WERI-Rb-1 (cell line): ENCODE measurements around the gene FBXO27.
"Not testable (repeated sequence)": the region's sequence is repeated elsewhere in the genome, so short reads cannot be mapped to it uniquely, and the experiment has no call there.

ENCODE experiments used
- DNase-seq: peaks from one replicate; pipeline ENCODE4 v3.0.0-alpha.2; 2020
- H3K27ac ChIP-seq: fragments of 250-450 bp; sonication (Bioruptor Pico); 2 replicates; pipeline ENCODE4 v1.5.1; 2020; ENCODE audit warnings: mild to moderate bottlenecking, moderate library complexity
- H3K27me3 ChIP-seq: fragments of 250-450 bp; sonication (Bioruptor Pico); 2 replicates; pipeline ENCODE4 v1.5.1; 2021; ENCODE audit warnings: mild to moderate bottlenecking, low read depth, moderate library complexity; ENCODE audit not compliant: insufficient read depth, severe bottlenecking
- H3K36me3 ChIP-seq: fragments of 250-450 bp; sonication (Bioruptor Pico); 2 replicates; pipeline ENCODE4 v1.5.1; 2020; ENCODE audit warnings: mild to moderate bottlenecking, moderate library complexity
- H3K4me3 ChIP-seq: 2 replicates; pipeline ENCODE4 v1.5.1; 2011; ENCODE audit warnings: low read depth, mild to moderate bottlenecking, control low read depth, low read length
- H3K9me3 ChIP-seq: fragments of 250-450 bp; sonication (Bioruptor Pico); 2 replicates; pipeline ENCODE4 v1.5.1; 2021; ENCODE audit warnings: mild to moderate bottlenecking, moderate library complexity; ENCODE audit not compliant: severe bottlenecking
- CTCF ChIP-seq: IDR thresholded peaks from 2 replicates; pipeline ENCODE4 v1.5.1; 2011; ENCODE audit warnings: low read depth, mild to moderate bottlenecking, control low read depth, inconsistent platforms, low read length

Gene FBXO27

GRCh38 chr19:39074205-39074692 lies 41.9 kb upstream of the FBXO27 start:
- Histone ChIP-seq H3K27ac (no peak overlapping the region), H3K36me3 (no peaks in the 10 kb centered on the region), H3K4me3 (no peak overlapping the region), H3K27me3 (no peaks in the 10 kb centered on the region), H3K9me3 (no peaks in the 10 kb centered on the region)
- no peak for DNase-seq
- no peak for TF ChIP-seq CTCF

GRCh38 chr19:39070888-39071287 lies 38.5 kb upstream of the FBXO27 start:
- H3K4me3 ChIP-seq: no peak overlapping the region
- H3K27ac ChIP-seq: no peak overlapping the region
- H3K36me3 ChIP-seq: no peaks in the 10 kb centered on the region
- peaks cover 6% of the 10 kb centered on the region for H3K9me3 ChIP-seq
- DNase-seq: no peak
- TF ChIP-seq CTCF: no peak
- H3K27me3 ChIP-seq: no peaks in the 10 kb centered on the region

- H3K9me3 ChIP-seq, H3K27me3 ChIP-seq, H3K27ac ChIP-seq, DNase-seq, H3K4me3 ChIP-seq, H3K36me3 ChIP-seq: not testable (repeated sequence)
Measured at GRCh38 chr19:39068259-39068658, 35.9 kb upstream of the FBXO27 start.

- H3K27me3 ChIP-seq: no peaks in the 10 kb centered on the region
- H3K9me3 ChIP-seq: peaks cover 6% of the 10 kb centered on the region
- TF ChIP-seq CTCF: no peak
- no peaks in the 10 kb centered on the region for H3K36me3 ChIP-seq
- H3K4me3 ChIP-seq: no peak overlapping the region
- no peak for DNase-seq
- no peak overlapping the region for H3K27ac ChIP-seq
Measured at GRCh38 chr19:39067104-39067503, 34.8 kb upstream of the FBXO27 start.

- no peak overlapping the region for H3K4me3 ChIP-seq
Measured at GRCh38 chr19:39065928-39066327, 33.6 kb upstream of the FBXO27 start.

GRCh38 chr19:39064405-39064804 lies 32.1 kb upstream of the FBXO27 start:
- Histone ChIP-seq H3K9me3 (peaks cover 6% of the 10 kb centered on the region), H3K27me3 (no peaks in the 10 kb centered on the region), H3K36me3 (no peaks in the 10 kb centered on the region), H3K4me3 (no peak overlapping the region), H3K27ac (no peak overlapping the region)
- TF ChIP-seq CTCF: no peak
- DNase-seq: no peak

More at GRCh38 chr19:39065928-39066327, 33.6 kb upstream of the FBXO27 start:
- Histone ChIP-seq H3K27ac (no peak overlapping the region), H3K27me3 (no peaks in the 10 kb centered on the region), H3K9me3 (peaks cover 6% of the 10 kb centered on the region), H3K36me3 (no peaks in the 10 kb centered on the region)
- no peak for DNase-seq
- no peak for TF ChIP-seq CTCF
